Dendritic cell treated with granulocyte-macrophage colony-stimulating factor and Interleukin-4, amounts not matched to agents 40 ng/mL and 50 ng/mL, for 4 days (primary cell): ENCODE data around the gene TRMT61A.
"Not testable (repeated sequence)": the region's sequence is repeated elsewhere in the genome, so short reads cannot be mapped to it uniquely, and the experiment has no call there.

Source experiments
- H3K27ac Mint-ChIP-seq: one replicate; pipeline ENCODE4 v1.8.0; 2022; ENCODE audit warnings: mild to moderate bottlenecking, mixed read lengths
- H3K27me3 Mint-ChIP-seq: one replicate; pipeline ENCODE4 v1.8.0; 2022; ENCODE audit warnings: mild to moderate bottlenecking, mixed read lengths
- H3K36me3 Mint-ChIP-seq: one replicate; pipeline ENCODE4 v1.8.0; 2022; ENCODE audit warnings: low read depth, mixed read lengths
- H3K4me1 Mint-ChIP-seq: one replicate; pipeline ENCODE4 v1.8.0; 2022; ENCODE audit warnings: low read depth, mixed read lengths
- H3K4me3 Mint-ChIP-seq: one replicate; pipeline ENCODE4 v1.8.0; 2022; ENCODE audit warnings: mild to moderate bottlenecking, moderate library complexity, mixed read lengths
- H3K9me3 Mint-ChIP-seq: one replicate; pipeline ENCODE4 v1.8.0; 2022; ENCODE audit warnings: mixed read lengths
- intact Hi-C: fragments of 100-400 bp; cut with micrococcal nuclease; formaldehyde crosslinking; loops from one replicate; pipeline ENCODE4 v1.15.0; 2022

Gene TRMT61A

DNA sequence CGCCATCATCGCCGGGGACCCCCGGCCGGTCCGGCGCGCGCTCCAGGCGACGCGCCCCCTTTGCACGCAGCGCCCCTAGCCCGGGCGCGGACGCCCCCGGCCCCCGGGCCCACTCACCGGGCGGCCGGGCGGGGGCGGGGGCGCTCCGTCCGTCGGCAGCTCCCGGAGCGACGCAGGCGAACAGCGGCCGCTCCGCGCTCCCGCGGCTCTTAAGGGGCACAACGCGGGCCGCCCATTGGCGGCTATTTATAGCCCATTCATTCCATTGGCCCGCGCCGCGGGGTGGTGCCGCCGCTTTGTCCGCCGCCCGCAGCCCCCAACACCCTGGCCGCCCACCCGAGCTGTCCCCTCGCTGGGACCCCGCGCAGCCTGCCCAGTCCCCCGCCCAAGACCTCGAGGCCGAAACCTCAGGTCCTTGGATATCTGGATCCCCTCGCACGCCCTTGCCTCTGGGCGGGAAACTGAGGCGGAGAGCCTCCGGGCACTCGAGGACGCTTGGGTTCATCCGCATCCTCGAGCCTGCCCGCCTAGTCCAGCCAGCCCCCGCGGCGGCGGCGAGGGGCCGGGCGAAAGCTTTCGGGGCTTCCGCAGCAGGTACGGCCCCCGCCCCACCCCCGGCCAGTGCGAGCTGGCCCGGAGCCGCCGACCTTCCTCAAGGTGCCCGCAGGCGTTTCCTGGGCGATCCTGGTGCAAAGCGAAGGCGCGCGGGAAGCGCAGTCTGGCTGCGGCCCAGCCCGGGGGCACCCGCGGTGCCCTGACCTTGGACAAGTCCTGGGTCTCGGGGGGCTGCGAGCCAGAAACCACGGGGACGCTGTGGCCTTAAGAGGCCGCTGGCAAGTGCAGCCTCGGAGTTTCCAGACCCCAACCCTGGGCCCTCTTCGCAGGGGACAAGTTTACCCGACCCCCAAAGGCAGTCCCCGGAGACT, 6.1 kb upstream of the TRMT61A start, which contains the start of gene CKB:
TSS of gene CKB (minus strand) at position 182 of the 926 bp plus-strand sequence. CDS start 337 bp downstream, outside the sequence.
- Mint-ChIP-seq H3K4me1 (peaks cover 68% of the 10 kb centered on the region), H3K27me3 (peaks cover 25% of the 10 kb centered on the region), H3K4me3 (peak within 1 kb of the TSS; percentile 69), H3K27ac (no peak within 1 kb of the TSS), H3K36me3 (peaks cover 24% of the 10 kb centered on the region), H3K9me3 (no peaks in the 10 kb centered on the region)
- intact Hi-C loops = no loop called here

- Mint-ChIP-seq H3K9me3 (no peaks in the 10 kb centered on the region), H3K4me1 (peaks cover 72% of the 10 kb centered on the region), H3K27me3 (peaks cover 25% of the 10 kb centered on the region), H3K4me3 (peak overlapping the region; percentile 54), H3K36me3 (peaks cover 24% of the 10 kb centered on the region), H3K27ac (no peak overlapping the region)
- intact Hi-C loops = no loop called here
Observed at GRCh38 chr14:103523575-103523954, 5.4 kb upstream of the TRMT61A start.

GRCh38 chr14:103524002-103524935, 4.7 kb upstream of the TRMT61A start:
- intact Hi-C loops = no loop called here

GRCh38 chr14:103525430-103526246, 3.4 kb upstream of the TRMT61A start:
- H3K9me3 Mint-ChIP-seq = not testable (repeated sequence)
- peaks cover 25% of the 10 kb centered on the region for H3K27me3 Mint-ChIP-seq
- H3K27ac Mint-ChIP-seq = peak overlapping the region; percentile 16
- H3K4me3 Mint-ChIP-seq = peak overlapping the region; percentile 37
- H3K4me1 Mint-ChIP-seq = peaks cover 67% of the 10 kb centered on the region
- intact Hi-C loops = loop anchor here (5.0 kb wide), 1 partner anchor 37 kb away; the partner anchor contains the start of genes BAG5 and COA8
- H3K36me3 Mint-ChIP-seq = peaks cover 18% of the 10 kb centered on the region

More at GRCh38 chr14:103524002-103524935, 4.7 kb upstream of the TRMT61A start:
- H3K27me3 Mint-ChIP-seq = peaks cover 25% of the 10 kb centered on the region
- no peak overlapping the region for H3K27ac Mint-ChIP-seq
- H3K36me3 Mint-ChIP-seq = peaks cover 18% of the 10 kb centered on the region
- peaks cover 65% of the 10 kb centered on the region for H3K4me1 Mint-ChIP-seq
- H3K4me3 Mint-ChIP-seq = no peak overlapping the region
- H3K9me3 Mint-ChIP-seq = no peaks in the 10 kb centered on the region

- intact Hi-C loops = loop anchor here (5.0 kb wide), 1 partner anchor 36 kb away; the partner anchor contains the start of genes BAG5 and COA8
- no peaks in the 10 kb centered on the region for H3K9me3 Mint-ChIP-seq
- peaks cover 74% of the 10 kb centered on the region for H3K4me1 Mint-ChIP-seq
- peaks cover 25% of the 10 kb centered on the region for H3K36me3 Mint-ChIP-seq
- peak overlapping the region; percentile 51 for H3K4me3 Mint-ChIP-seq
- H3K27me3 Mint-ChIP-seq = peaks cover 25% of the 10 kb centered on the region
- peak overlapping the region; percentile 85 for H3K27ac Mint-ChIP-seq
Observed at GRCh38 chr14:103526247-103526913, 2.6 kb upstream of the TRMT61A start.

GRCh38 chr14:103526914-103527248, 2.1 kb upstream of the TRMT61A start:
- Mint-ChIP-seq H3K27ac (peak overlapping the region; percentile 85), H3K36me3 (peaks cover 30% of the 10 kb centered on the region), H3K27me3 (peaks cover 25% of the 10 kb centered on the region), H3K4me3 (peak overlapping the region; percentile 97), H3K4me1 (peaks cover 79% of the 10 kb centered on the region), H3K9me3 (no peaks in the 10 kb centered on the region)
- intact Hi-C loops = loop anchor here (5.0 kb wide), 1 partner anchor 35 kb away; the partner anchor contains the start of genes BAG5 and COA8

GRCh38 chr14:103527408-103528145, 1.4 kb upstream of the TRMT61A start:
- Mint-ChIP-seq H3K27me3 (peaks cover 23% of the 10 kb centered on the region), H3K4me3 (peak overlapping the region; percentile 97), H3K4me1 (peaks cover 86% of the 10 kb centered on the region), H3K27ac (peak overlapping the region; percentile 85), H3K36me3 (peaks cover 37% of the 10 kb centered on the region), H3K9me3 (no peaks in the 10 kb centered on the region)
- intact Hi-C loops = loop anchor here (5.0 kb wide), 1 partner anchor 35 kb away; the partner anchor contains the start of genes BAG5 and COA8

DNA sequence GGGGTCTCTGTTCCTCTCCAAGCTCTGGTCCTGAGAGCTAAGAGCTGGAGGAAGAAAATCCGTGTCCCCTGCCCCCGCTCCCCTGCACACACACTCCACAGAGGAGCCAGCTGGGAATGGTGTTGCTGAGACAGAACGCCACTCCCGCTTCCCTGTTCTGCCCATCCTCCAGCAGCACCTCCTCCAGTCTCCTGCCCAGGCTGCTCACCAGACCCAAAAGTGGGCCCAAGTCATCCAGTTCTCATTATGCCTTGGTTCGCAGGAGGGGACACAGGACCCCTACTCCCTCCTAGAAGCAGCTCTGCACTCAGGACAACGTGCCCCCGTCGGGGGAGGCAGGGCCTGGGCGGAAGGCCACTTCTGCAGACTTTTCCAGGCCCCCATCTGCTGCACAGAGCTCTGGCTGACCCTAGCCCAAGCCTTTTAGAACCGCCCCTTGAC, 830 bp upstream of the TRMT61A start:
- Mint-ChIP-seq H3K9me3 (no peaks in the 10 kb centered on the region), H3K36me3 (peaks cover 42% of the 10 kb centered on the region), H3K27ac (peak overlapping the region; percentile 85), H3K4me1 (peaks cover 91% of the 10 kb centered on the region), H3K4me3 (peak overlapping the region; percentile 97), H3K27me3 (peaks cover 18% of the 10 kb centered on the region)
- intact Hi-C loops = loop anchor here (5.0 kb wide), 1 partner anchor 34 kb away; the partner anchor contains the start of genes BAG5 and COA8

GRCh38 chr14:103529383-103530365, 678 bp downstream of the TRMT61A start:
- peaks cover 87% of the 10 kb centered on the region for H3K4me1 Mint-ChIP-seq
- intact Hi-C loops = loop anchor here (1.0 to 5.0 kb wide), 2 partner anchors 8 to 33 kb away; partner anchors contain the start of genes BAG5 and COA8
- H3K9me3 Mint-ChIP-seq = no peaks in the 10 kb centered on the region
- peaks cover 51% of the 10 kb centered on the region for H3K36me3 Mint-ChIP-seq
- H3K27ac Mint-ChIP-seq = peak overlapping the region; percentile 85
- peaks cover 3% of the 10 kb centered on the region for H3K27me3 Mint-ChIP-seq
- peak overlapping the region; percentile 97 for H3K4me3 Mint-ChIP-seq

DNA sequence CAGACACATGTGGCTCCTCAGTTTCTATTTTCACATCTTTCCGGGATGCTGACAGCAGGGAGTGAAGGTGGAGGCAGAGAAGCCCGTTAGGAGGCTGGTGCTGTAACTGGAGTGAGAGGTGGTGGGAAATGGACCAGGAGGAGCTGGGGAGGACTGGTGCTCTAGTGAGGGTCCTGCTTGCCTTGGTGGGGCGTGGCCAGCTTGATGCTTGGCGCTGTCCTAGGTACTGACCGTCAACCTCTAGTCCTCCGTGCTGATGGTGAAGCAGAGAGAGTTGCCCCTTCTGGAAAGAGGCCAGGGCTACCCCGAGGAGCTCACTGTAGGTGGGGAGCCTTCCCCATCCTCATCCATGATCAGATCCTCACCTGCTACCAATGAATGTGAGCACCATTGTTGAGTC, 1.4 kb downstream of the TRMT61A start:
- H3K27ac Mint-ChIP-seq = peak overlapping the region; percentile 85
- H3K36me3 Mint-ChIP-seq = peaks cover 59% of the 10 kb centered on the region
- no peaks in the 10 kb centered on the region for H3K9me3 Mint-ChIP-seq
- H3K4me1 Mint-ChIP-seq = peaks cover 80% of the 10 kb centered on the region
- H3K27me3 Mint-ChIP-seq = no peaks in the 10 kb centered on the region
- intact Hi-C loops = no loop called here
- peak overlapping the region; percentile 97 for H3K4me3 Mint-ChIP-seq

DNA sequence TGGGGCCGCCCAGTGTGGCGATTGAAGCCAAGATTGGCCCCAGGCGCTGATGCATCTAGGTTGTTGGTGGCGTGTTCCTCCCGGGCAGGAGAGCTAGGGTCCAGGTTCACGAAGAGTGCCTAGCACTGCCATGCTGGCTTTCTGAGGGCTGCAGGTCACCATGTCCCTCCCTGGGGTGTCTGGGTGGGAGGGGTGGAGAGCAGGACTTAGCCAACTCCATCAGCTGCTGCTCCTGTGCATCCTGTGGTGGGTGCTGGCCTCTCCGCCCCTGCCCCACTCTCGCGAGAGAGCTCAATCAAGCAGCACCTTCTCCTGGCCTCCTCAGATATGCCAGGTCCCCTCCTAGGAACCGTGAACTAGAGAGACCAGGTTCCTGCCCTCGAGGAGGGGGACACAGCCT, 1.8 kb downstream of the TRMT61A start:
- intact Hi-C loops = no loop called here
- no peak overlapping the region for H3K4me3 Mint-ChIP-seq
- H3K9me3 Mint-ChIP-seq = no peaks in the 10 kb centered on the region
- H3K27ac Mint-ChIP-seq = peak overlapping the region; percentile 85
- H3K4me1 Mint-ChIP-seq = peaks cover 75% of the 10 kb centered on the region
- H3K27me3 Mint-ChIP-seq = no peaks in the 10 kb centered on the region
- H3K36me3 Mint-ChIP-seq = peaks cover 63% of the 10 kb centered on the region
